K562 (cell line): ENCODE results near the gene SLC9A2. TPM values are rescaled to one million over a fixed set of nuclear protein-coding genes. Genes with fewer than 3 reads are reported as not detected.

ENCODE experiments used
- ATAC-seq: fragments of 200-7000 bp; cut with Tn5 transposase; 3 replicates; pipeline ENCODE4 v1.9.1; 2020; ENCODE audit warnings: moderate library complexity
- BruUV-seq: library from RNA; stranded (reverse); fragments of 400-500 nt; replicated peaks from 2 replicates; lab custom pipeline; 2021; lab: Mats Ljungman, UMichigan
- CTCF ChIA-PET: fragments of 300-600 bp; formaldehyde crosslinking; extraction: SDS; loops from one replicate; lab custom pipeline; 2021; ENCODE audit warnings: low intra/inter-chr PET ratio; lab: Yijun Ruan, JAX
- POLR2A ChIA-PET: fragments of 300-600, 350-650 bp; sonication (Branson Sonifier 250); formaldehyde crosslinking; extraction: SDS; loops from one replicate; lab custom pipeline; 2021; ENCODE audit warnings: antibody characterized with exemption, inconsistent platforms; lab: Yijun Ruan, JAX
- DNase-seq, 4 experiments: peaks; one replicate each; pipeline versions ENCODE4 v3.0.0 to v3.0.0-alpha.2; 2011 to 2018; ENCODE audit warnings: low spot score in 3 of 4, mixed read lengths in 3 of 4; ENCODE audit errors: extremely low read depth in 1 of 4
- FAIRE-seq: peaks from 2 replicates; lab custom pipeline; 2011; peaks lifted over from hg19 to GRCh38; lab: Jason Lieb, UNC
- H2AFZ ChIP-seq: 2 replicates; pipeline ENCODE4 v1.6.0; 2011; ENCODE audit warnings: low read depth, low read length, control low read depth, inconsistent platforms
- H3K27ac ChIP-seq: fragments of 200-600 bp; 3 replicates; pipeline ENCODE4 v1.8.0; 2011; ENCODE audit warnings: low read depth, mild to moderate bottlenecking, control low read depth, inconsistent platforms, low read length, moderate library complexity, mixed read lengths; ENCODE audit errors: extremely low read depth
- H3K27me3 ChIP-seq, 2 experiments: fragments of 300-600 bp in 1 of 2; 2 replicates in 1 of 2; 3 replicates in 1 of 2; pipeline versions ENCODE4 v1.6.0 to v1.8.0; 2011; ENCODE audit warnings: inconsistent platforms in 2 of 2, low read length in 2 of 2, mild to moderate bottlenecking in 1 of 2, mixed read lengths in 1 of 2, moderate library complexity in 1 of 2; ENCODE audit not compliant: control insufficient read depth in 2 of 2, insufficient read depth in 2 of 2
- H3K36me3 ChIP-seq: fragments of 300-600 bp; 3 replicates; pipeline ENCODE4 v1.8.0; 2011; ENCODE audit warnings: mild to moderate bottlenecking, low read length, inconsistent platforms; ENCODE audit not compliant: control insufficient read depth, insufficient read depth
- H3K4me1 ChIP-seq, 2 experiments: fragments of 200-600 bp in 1 of 2; replicated peaks in 1 of 2; 2 replicates in 1 of 2; 3 replicates in 1 of 2; pipeline versions ENCODE4 v1.5.1 to v1.8.0; 2011; ENCODE audit warnings: inconsistent platforms in 2 of 2, low read length in 2 of 2, mild to moderate bottlenecking in 1 of 2, mixed read lengths in 1 of 2, moderate library complexity in 1 of 2; ENCODE audit not compliant: control insufficient read depth in 2 of 2, insufficient read depth in 2 of 2
- H3K4me2 ChIP-seq: 2 replicates; pipeline ENCODE4 v1.6.1; 2011; ENCODE audit warnings: low read length, control low read depth, inconsistent platforms, mixed read lengths; ENCODE audit not compliant: insufficient read depth
- H3K4me3 ChIP-seq: fragments of 200-600 bp; sonication (generic), shearing (Covaris generic); 2 replicates; pipeline ENCODE4 v1.5.1; 2016; ENCODE audit warnings: control low read depth, inconsistent platforms
- H3K79me2 ChIP-seq: fragments of 200-600 bp; 3 replicates; pipeline ENCODE4 v1.8.0; 2011; ENCODE audit warnings: low read length, inconsistent platforms; ENCODE audit not compliant: control insufficient read depth, insufficient read depth
- H3K9ac ChIP-seq, 2 experiments: 2 replicates each; pipeline versions ENCODE4 v1.6.0 to v1.6.1; 2011; ENCODE audit warnings: low read depth in 2 of 2, low read length in 2 of 2, control low read depth in 1 of 2, inconsistent platforms in 1 of 2, mild to moderate bottlenecking in 1 of 2, mixed read lengths in 1 of 2; ENCODE audit not compliant: insufficient read depth in 1 of 2
- H3K9me1 ChIP-seq: one replicate; pipeline ENCODE4 v1.6.0; 2011; ENCODE audit warnings: inconsistent platforms, mild to moderate bottlenecking, low read length, moderate library complexity; ENCODE audit not compliant: control insufficient read depth, insufficient read depth
- H3K9me3 ChIP-seq: replicated peaks from 2 replicates; pipeline ENCODE4 v1.5.1; 2011; ENCODE audit warnings: low read depth, low read length, inconsistent platforms; ENCODE audit not compliant: control insufficient read depth, insufficient read depth
- H4K20me1 ChIP-seq: replicated peaks from 2 replicates; pipeline ENCODE4 v1.6.1; 2011; ENCODE audit warnings: low read length, inconsistent platforms, mixed read lengths; ENCODE audit not compliant: control insufficient read depth, insufficient read depth
- CBFA2T3 ChIP-seq: fragments of 450-650 bp; IDR thresholded peaks from 2 replicates; pipeline ENCODE4 v1.6.1; 2017
- HMGN3 ChIP-seq: IDR thresholded peaks from 2 replicates; pipeline ENCODE4 v1.6.1; 2011; ENCODE audit warnings: borderline replicate concordance, low read depth, mild to moderate bottlenecking, mixed read lengths, low read length; ENCODE audit not compliant: insufficient read length; ENCODE audit errors: extremely low read depth
- NONO ChIP-seq, 2 experiments: fragments of 200-400 bp in 1 of 2; fragments of 450-650 bp in 1 of 2; formaldehyde crosslinking in 1 of 2; IDR thresholded peaks; 2 replicates each; pipeline ENCODE4 v1.6.1; 2017; ENCODE audit warnings: low read depth in 2 of 2, mild to moderate bottlenecking in 2 of 2, moderate library complexity in 2 of 2, low read length in 1 of 2
- POLR2B ChIP-seq: fragments of 450-650 bp; IDR thresholded peaks from 2 replicates; pipeline ENCODE4 v1.6.1; 2018; ENCODE audit warnings: low read depth; ENCODE audit not compliant: partially characterized antibody
- TAF7 ChIP-seq: fragments of 450-650 bp; IDR thresholded peaks from 2 replicates; pipeline ENCODE4 v1.6.1; 2016; ENCODE audit warnings: missing genetic modification characterization, missing compliant biosample characterization
- TCF3 ChIP-seq: sonication (generic); formaldehyde crosslinking; IDR thresholded peaks from 2 replicates; pipeline ENCODE4 v1.4.0; 2020; ENCODE audit warnings: mild to moderate bottlenecking, missing genetic modification reagents
- TRIM28 ChIP-seq: fragments of 450-650 bp; IDR thresholded peaks from 2 replicates; pipeline ENCODE4 v1.6.1; 2017
- ZNF239 ChIP-seq: fragments of 250-450 bp; sonication (Bioruptor Pico); IDR thresholded peaks from 2 replicates; pipeline ENCODE4 v1.4.0; 2020; ENCODE audit warnings: mild to moderate bottlenecking
- WGBS: fragments of 100-300 bp; shearing (Covaris generic); methylation state at CpG from one replicate; pipeline ENCODE4 v1.1.6; 2016; ENCODE audit warnings: low coverage, mixed read lengths; ENCODE audit not compliant: insufficient coverage; ENCODE audit errors: missing lambda C conversion rate; 5-methylcytosine and 5-hydroxymethylcytosine counted together
- in situ Hi-C: fragments of 300-500 bp; cut with MboI; formaldehyde crosslinking; loops from 4 replicates; pipeline ENCODE4 v1.15.0; 2018; ENCODE audit warnings: inconsistent platforms, mixed read lengths
- intact Hi-C: fragments of 100-400 bp; cut with micrococcal nuclease; formaldehyde crosslinking; loops from 2 replicates; pipeline ENCODE4 v1.14.2; 2022
- polyA plus RNA-seq, 8 experiments: library from polyadenylated mRNA; depleted of rRNA in 4 of 8; stranded (reverse) in 5 of 8; unstranded in 3 of 8; fragments of >200 nt; fragmentation: Nextera tagmentation in 2 of 8; fragmentation: Illumina TruSeq in 1 of 8; extraction: Ambion mirVana in 2 of 8; extraction: Trizol in 1 of 8; gene quantifications; 2 replicates each; pipeline versions ENCODE4 v1.2.1 to v1.2.3, GENCODE V29; 2011 to 2014; ENCODE audit warnings: inconsistent platforms in 1 of 8, missing spikeins in 1 of 8
- total RNA-seq, 7 experiments: library from RNA; depleted of rRNA in 6 of 7; stranded (reverse); fragments of >200 nt in 6 of 7; fragmentation: Illumina TruSeq in 2 of 7; extraction: Trizol in 2 of 7; gene quantifications; 2 replicates each; pipeline versions ENCODE4 v1.2.1 to v1.2.3, GENCODE V29; 2011 to 2021; ENCODE audit warnings: low replicate concordance in 1 of 7
- TF ChIP-seq, protein P1 (sequence below): sonication (generic); formaldehyde crosslinking; IDR thresholded peaks from 2 replicates; pipeline ENCODE4 v1.8.1; 2023; ENCODE audit warnings: mild to moderate bottlenecking, missing genetic modification reagents

Gene SLC9A2
- total and polyA plus RNA-seq, 9 of the 15 experiments (the other 6 are each of a cell fraction or from before 2014, with no cell fraction given), result 0.45 to 3.3 (median 1.6) TPM

DNA sequence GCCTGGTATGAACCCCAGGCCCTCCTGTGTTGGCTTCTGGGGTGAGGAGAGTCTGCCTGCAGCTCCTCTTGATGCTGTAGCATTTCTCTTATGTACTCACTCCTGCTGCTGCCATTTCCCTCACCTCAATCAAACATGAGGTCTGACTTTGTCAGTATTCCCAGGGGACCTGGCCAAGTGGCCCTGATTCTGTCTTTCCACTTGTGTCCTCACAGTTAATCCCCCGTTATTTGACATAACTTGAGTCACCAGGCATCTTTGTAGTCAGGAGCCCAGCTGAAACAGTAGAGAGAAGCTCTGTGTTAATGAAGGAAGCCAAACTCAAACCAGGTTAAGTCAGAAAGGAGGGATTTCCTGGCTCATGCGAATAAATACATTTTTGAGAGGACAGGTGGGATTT lies 55.0 kb downstream of the SLC9A2 start:
- POLR2A ChIA-PET, result interaction anchor here (0.8 kb wide), 1 partner anchor 44 kb away, joined by 4 read pairs; no protein-coding TSS in a partner anchor
- Histone ChIP-seq H3K4me3 (no peak overlapping the region), H3K4me2 (no peak overlapping the region), H3K9me1 (no peaks in the 10 kb centered on the region), H3K27me3 (no peaks in the 10 kb centered on the region)
- CTCF ChIA-PET, result no interaction called here
- DNase-seq, result no peak
- TF ChIP-seq TRIM28 (no peak), NONO (IDR thresholded peaks at IDR 0.05; ENCODE audit: low read depth in 2 of 2, low read length in 1 of 2) (no peak), HMGN3 (no peak), POLR2B (no peak), CBFA2T3 (no peak), ZNF239 (CRISPR knock-in tag) (no peak), TAF7 (tag) (no peak), TCF3 (CRISPR knock-in tag) (no peak)
- TF ChIP-seq, protein P1, sequence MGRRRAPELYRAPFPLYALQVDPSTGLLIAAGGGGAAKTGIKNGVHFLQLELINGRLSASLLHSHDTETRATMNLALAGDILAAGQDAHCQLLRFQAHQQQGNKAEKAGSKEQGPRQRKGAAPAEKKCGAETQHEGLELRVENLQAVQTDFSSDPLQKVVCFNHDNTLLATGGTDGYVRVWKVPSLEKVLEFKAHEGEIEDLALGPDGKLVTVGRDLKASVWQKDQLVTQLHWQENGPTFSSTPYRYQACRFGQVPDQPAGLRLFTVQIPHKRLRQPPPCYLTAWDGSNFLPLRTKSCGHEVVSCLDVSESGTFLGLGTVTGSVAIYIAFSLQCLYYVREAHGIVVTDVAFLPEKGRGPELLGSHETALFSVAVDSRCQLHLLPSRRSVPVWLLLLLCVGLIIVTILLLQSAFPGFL, result no peak
- TF ChIP-seq, all 486 proteins: peak for 0
- no peaks in the 10 kb centered on the region for H4K20me1 ChIP-seq
- no peak for ATAC-seq
- H3K9ac ChIP-seq, result no peak overlapping the region
- H3K9me3 ChIP-seq, result no peaks in the 10 kb centered on the region
- H2AFZ ChIP-seq, result peak overlapping the region; percentile 54
- H3K79me2 ChIP-seq, result no peaks in the 10 kb centered on the region
- WGBS, result 69% methylated on average over 2 of the region's 2 CpGs
- BruUV-seq, result no TSS peak
- in situ Hi-C loops, result no loop called here
- no peaks in the 10 kb centered on the region for H3K36me3 ChIP-seq
- intact Hi-C loops, result no loop called here
- FAIRE-seq, result no peak
- H3K4me1 ChIP-seq, result no peaks in the 10 kb centered on the region; a peak in 2 of 5 replicates
- H3K27ac ChIP-seq, result no peak overlapping the region
